ENCODE data around the gene RPRD1B.

RPRD1B gene

DNA sequence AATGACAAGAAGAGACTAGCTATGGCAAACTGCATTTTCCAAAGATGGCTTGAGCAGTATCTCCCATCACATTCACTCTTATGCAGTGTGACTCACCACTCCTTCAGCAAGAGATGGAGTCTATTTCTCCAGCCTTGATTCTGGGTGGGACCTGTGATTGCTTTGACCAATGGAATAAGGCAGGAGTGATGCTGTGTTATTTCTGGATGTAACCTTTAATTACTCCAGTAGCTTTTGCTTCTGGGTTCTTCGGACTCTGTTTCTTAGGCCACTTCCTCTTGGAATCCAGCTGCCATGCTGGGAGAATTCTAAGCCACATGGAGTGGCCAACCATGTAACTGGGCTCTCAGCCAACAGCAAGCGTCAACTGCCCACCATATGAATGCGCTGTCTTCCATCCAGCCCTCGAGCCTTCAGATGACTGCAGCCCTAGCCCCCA is 80.8 kb downstream of the RPRD1B start:
- no peak overlapping the region for H2AFZ ChIP-seq
- no peak overlapping the region for H3K4me3 ChIP-seq (ENCODE audit: low read depth, low read length)
- no peak overlapping the region for H3K9ac ChIP-seq
- H3K4me1 ChIP-seq: peaks cover 24% of the 10 kb centered on the region
- H3K9me3 ChIP-seq (ENCODE audit: control insufficient read depth, low read length): no peaks in the 10 kb centered on the region
- no peak overlapping the region for H3K27ac ChIP-seq
- no peaks in the 10 kb centered on the region for H3K36me3 ChIP-seq (ENCODE audit: control insufficient read depth, insufficient read depth, low read length)
- H3K79me2 ChIP-seq: no peaks in the 10 kb centered on the region
- TF ChIP-seq, protein P1, sequence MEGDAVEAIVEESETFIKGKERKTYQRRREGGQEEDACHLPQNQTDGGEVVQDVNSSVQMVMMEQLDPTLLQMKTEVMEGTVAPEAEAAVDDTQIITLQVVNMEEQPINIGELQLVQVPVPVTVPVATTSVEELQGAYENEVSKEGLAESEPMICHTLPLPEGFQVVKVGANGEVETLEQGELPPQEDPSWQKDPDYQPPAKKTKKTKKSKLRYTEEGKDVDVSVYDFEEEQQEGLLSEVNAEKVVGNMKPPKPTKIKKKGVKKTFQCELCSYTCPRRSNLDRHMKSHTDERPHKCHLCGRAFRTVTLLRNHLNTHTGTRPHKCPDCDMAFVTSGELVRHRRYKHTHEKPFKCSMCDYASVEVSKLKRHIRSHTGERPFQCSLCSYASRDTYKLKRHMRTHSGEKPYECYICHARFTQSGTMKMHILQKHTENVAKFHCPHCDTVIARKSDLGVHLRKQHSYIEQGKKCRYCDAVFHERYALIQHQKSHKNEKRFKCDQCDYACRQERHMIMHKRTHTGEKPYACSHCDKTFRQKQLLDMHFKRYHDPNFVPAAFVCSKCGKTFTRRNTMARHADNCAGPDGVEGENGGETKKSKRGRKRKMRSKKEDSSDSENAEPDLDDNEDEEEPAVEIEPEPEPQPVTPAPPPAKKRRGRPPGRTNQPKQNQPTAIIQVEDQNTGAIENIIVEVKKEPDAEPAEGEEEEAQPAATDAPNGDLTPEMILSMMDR (IDR thresholded peaks at IDR 0.05): no peak
- no peaks in the 10 kb centered on the region for H3K27me3 ChIP-seq (ENCODE audit: control insufficient read depth, insufficient read depth, low read length)
- no peak overlapping the region for H3K4me2 ChIP-seq (ENCODE audit: low read length)

DNA sequence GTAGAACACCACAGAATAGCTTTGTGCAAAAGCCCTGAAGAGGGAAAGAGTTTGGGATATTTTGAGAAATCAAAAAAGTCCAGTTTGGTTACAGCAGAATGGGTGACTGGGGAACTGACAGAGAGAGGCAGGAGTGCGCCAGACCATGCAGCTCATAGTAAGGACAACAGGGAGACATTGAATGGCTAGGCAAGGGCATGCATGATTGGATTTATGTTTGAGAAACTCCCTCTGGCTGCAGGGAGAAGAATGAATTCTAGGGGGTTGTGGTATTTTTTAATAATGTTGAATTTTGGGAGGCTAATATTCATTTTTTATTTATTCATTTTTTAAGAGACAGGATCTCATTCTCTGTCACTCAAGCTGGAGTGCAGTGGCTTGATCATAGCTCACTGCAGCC is 81.7 kb downstream of the RPRD1B start:
- H2AFZ ChIP-seq: no peak overlapping the region
- H3K27ac ChIP-seq: no peak overlapping the region
- TF ChIP-seq, protein P1 (IDR thresholded peaks at IDR 0.05): no peak
- no peak overlapping the region for H3K4me3 ChIP-seq (ENCODE audit: low read depth, low read length)
- H3K36me3 ChIP-seq (ENCODE audit: control insufficient read depth, insufficient read depth, low read length): no peaks in the 10 kb centered on the region
- H3K4me2 ChIP-seq (ENCODE audit: low read length): no peak overlapping the region
- H3K27me3 ChIP-seq (ENCODE audit: control insufficient read depth, insufficient read depth, low read length): no peaks in the 10 kb centered on the region
- no peak overlapping the region for H3K9ac ChIP-seq
- peaks cover 16% of the 10 kb centered on the region for H3K4me1 ChIP-seq
- H3K9me3 ChIP-seq (ENCODE audit: control insufficient read depth, low read length): no peaks in the 10 kb centered on the region
- no peaks in the 10 kb centered on the region for H3K79me2 ChIP-seq

DNA sequence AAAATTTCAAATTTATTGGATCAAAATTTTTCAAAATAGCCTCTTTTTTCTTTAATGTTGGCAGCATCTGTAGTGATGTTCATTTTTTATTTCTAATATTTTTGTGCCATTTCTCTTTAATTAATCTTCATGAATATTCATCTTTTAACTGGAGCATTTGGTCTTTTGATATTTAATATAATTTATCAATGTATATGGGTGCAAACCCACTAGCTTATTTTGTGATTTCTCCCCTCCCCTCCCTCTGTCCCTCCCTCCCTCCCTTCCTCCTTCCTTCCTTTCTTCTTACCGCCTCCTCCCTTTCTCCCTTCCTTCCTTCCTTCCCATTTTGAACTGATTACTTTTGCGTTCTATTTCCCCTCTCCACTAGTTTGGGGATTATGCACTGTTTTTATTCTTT is 82.3 kb downstream of the RPRD1B start:
- TF ChIP-seq, protein P1 (IDR thresholded peaks at IDR 0.05): no peak
- no peaks in the 10 kb centered on the region for H3K27me3 ChIP-seq (ENCODE audit: control insufficient read depth, insufficient read depth, low read length)
- H3K79me2 ChIP-seq: no peaks in the 10 kb centered on the region

DNA sequence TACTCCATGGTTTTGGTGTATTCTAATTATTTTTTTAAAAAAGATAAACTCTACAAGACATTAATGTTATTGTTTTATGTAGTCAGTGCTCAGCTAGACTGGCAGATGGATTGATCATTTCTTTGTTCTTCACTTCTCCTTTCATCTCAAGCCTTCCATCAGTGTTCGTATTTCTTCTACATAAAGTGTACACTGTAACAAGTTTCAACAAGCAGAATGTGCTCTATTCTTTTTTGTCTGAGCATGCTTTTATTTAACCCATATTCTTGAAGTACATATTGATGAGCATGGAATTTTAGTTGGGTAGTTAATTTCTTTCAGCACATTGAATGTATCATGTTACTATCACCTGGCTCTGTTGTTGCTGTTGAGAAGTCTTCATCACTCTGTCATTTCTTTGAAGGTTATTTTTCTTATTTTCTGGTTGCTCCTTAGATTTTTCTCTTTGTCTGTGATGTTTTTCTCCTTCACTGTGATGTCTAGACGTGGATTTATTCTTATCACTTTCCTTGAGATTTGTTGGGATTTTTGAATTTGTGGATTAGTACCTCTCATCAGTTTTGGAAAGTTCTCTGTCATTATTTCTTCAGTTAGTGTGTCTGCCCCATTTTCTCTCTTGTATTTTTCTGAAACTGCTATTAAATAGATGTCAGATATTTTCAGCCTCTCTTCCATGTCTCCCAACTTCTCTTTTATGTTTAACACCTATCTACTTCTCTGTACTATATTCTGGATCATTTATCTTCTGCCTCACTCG is 83.0 kb downstream of the RPRD1B start:
- Histone ChIP-seq H3K27ac (no peak overlapping the region), H3K4me3 (ENCODE audit: low read depth, low read length) (no peak overlapping the region), H3K79me2 (no peaks in the 10 kb centered on the region), H3K4me2 (ENCODE audit: low read length) (no peak overlapping the region), H3K9ac (no peak overlapping the region), H3K9me3 (ENCODE audit: control insufficient read depth, low read length) (no peaks in the 10 kb centered on the region), H2AFZ (no peak overlapping the region), H3K4me1 (peaks cover 4% of the 10 kb centered on the region), H3K27me3 (ENCODE audit: control insufficient read depth, insufficient read depth, low read length) (no peaks in the 10 kb centered on the region), H3K36me3 (ENCODE audit: control insufficient read depth, insufficient read depth, low read length) (no peaks in the 10 kb centered on the region)
- TF ChIP-seq, protein P1 (IDR thresholded peaks at IDR 0.05): no peak

More for the DNA sequence above, 82.3 kb downstream of the RPRD1B start:
- H3K4me2 ChIP-seq (ENCODE audit: low read length): no peak overlapping the region
- H3K9me3 ChIP-seq (ENCODE audit: control insufficient read depth, low read length): no peaks in the 10 kb centered on the region
- H3K36me3 ChIP-seq (ENCODE audit: control insufficient read depth, insufficient read depth, low read length): no peaks in the 10 kb centered on the region
- no peak overlapping the region for H3K27ac ChIP-seq
- H3K4me1 ChIP-seq: peaks cover 9% of the 10 kb centered on the region
- H2AFZ ChIP-seq: no peak overlapping the region
- H3K4me3 ChIP-seq (ENCODE audit: low read depth, low read length): no peak overlapping the region
- H3K9ac ChIP-seq: no peak overlapping the region

DNA sequence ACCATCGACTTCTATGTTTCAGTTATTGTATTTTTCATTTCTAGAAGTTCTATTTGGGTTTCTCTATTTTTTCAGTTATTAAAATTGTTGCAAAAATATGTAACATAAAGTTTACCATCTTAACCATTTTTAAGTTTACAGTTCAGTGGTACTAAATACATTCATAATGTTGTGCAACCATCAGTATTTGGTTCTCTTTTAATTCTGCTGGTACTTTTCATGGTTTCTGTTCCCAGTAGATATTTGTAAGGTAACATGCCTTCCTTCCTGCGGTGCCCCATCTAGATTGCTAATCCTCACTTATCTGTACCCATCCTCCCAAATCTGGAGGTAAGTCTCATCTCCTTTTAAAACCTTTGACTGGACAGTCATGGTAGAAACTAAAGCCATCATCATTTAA is 83.7 kb downstream of the RPRD1B start:
- Histone ChIP-seq H3K36me3 (ENCODE audit: control insufficient read depth, insufficient read depth, low read length) (no peaks in the 10 kb centered on the region), H3K4me2 (ENCODE audit: low read length) (no peak overlapping the region), H3K9me3 (ENCODE audit: control insufficient read depth, low read length) (no peaks in the 10 kb centered on the region), H3K4me1 (peaks cover 4% of the 10 kb centered on the region), H3K27me3 (ENCODE audit: control insufficient read depth, insufficient read depth, low read length) (no peaks in the 10 kb centered on the region), H3K79me2 (no peaks in the 10 kb centered on the region), H3K4me3 (ENCODE audit: low read depth, low read length) (no peak overlapping the region), H3K27ac (no peak overlapping the region), H3K9ac (no peak overlapping the region), H2AFZ (no peak overlapping the region)
- TF ChIP-seq, protein P1 (IDR thresholded peaks at IDR 0.05): no peak
